Esophagus squamous epithelium (tissue), 4 donors: ENCODE results near the gene FRMD6.

Experiments
- POLR2A ChIP-seq, 4 donors: fragments of 450-650 bp; IDR thresholded peaks; one replicate each; pipeline ENCODE4 v1.6.1; 2017; ENCODE audit warnings: antibody characterized with exemption in 4 of 4, mild to moderate bottlenecking in 4 of 4, moderate library complexity in 3 of 4
- TF ChIP-seq, protein P1 (sequence below), 6 experiments: fragments of 450-650 bp in 4 of 6; fragments of 200-600 bp in 2 of 6; sonication (generic) in 2 of 6; IDR thresholded peaks; one replicate each; pipeline ENCODE4 v1.5.1; 2016 to 2019; ENCODE audit warnings: antibody characterized with exemption in 6 of 6, mild to moderate bottlenecking in 4 of 6, moderate library complexity in 4 of 6

DNA sequence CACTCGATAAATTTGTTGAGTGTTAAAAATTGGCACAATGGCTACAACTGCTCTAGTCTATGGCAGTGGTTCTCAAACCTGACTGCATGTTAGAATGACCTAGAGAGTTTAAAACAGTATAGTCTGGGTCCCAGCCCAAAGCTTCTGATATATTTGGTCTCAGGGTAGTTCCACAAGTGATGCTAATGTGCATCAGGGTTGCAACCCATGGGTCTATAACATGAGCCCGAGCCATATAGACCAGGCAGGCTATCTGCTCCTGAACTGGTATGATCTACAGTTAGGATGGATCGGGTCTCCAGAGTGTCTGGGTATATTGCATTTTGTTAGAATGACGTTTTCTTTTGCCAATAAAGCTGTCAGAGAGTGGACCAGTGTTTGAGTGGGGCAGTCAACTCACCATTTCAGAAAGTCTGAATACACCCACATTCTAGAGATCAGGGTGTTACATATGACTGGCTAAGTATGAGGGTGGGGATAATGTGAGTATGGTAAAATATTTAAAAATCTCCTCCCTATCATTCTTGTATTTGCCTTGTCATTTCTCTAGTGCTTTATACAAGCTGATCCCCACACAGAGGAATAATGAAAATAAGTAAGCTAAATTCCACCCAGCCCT lies 80.9 kb downstream of the FRMD6 start:
- TF ChIP-seq, protein P1, sequence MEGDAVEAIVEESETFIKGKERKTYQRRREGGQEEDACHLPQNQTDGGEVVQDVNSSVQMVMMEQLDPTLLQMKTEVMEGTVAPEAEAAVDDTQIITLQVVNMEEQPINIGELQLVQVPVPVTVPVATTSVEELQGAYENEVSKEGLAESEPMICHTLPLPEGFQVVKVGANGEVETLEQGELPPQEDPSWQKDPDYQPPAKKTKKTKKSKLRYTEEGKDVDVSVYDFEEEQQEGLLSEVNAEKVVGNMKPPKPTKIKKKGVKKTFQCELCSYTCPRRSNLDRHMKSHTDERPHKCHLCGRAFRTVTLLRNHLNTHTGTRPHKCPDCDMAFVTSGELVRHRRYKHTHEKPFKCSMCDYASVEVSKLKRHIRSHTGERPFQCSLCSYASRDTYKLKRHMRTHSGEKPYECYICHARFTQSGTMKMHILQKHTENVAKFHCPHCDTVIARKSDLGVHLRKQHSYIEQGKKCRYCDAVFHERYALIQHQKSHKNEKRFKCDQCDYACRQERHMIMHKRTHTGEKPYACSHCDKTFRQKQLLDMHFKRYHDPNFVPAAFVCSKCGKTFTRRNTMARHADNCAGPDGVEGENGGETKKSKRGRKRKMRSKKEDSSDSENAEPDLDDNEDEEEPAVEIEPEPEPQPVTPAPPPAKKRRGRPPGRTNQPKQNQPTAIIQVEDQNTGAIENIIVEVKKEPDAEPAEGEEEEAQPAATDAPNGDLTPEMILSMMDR (IDR thresholded peaks at IDR 0.05), result no peak
- TF ChIP-seq POLR2A (IDR thresholded peaks at IDR 0.05), result no peak
